SK-N-SH (cell line): ENCODE data around the gene ALDH3A2.

ENCODE experiments used
- EZH2phosphoT487 ChIP-seq: fragments of 200-600 bp; sonication (generic); IDR thresholded peaks from 2 replicates; pipeline ENCODE4 v1.6.1; 2017; ENCODE audit warnings: low read depth, mixed run types, mild to moderate bottlenecking, antibody characterized with exemption, moderate library complexity, borderline replicate concordance
- FOXM1 ChIP-seq: IDR thresholded peaks from 2 replicates; pipeline ENCODE4 v1.4.0; 2012; ENCODE audit warnings: low read depth, mild to moderate bottlenecking
- GATA2 ChIP-seq: sonication (generic); formaldehyde crosslinking; IDR thresholded peaks from 2 replicates; pipeline ENCODE4 v1.5.0; 2020; ENCODE audit warnings: mild to moderate bottlenecking, missing genetic modification reagents
- NRF1 ChIP-seq: IDR thresholded peaks from 2 replicates; pipeline ENCODE4 v1.6.1; 2012; ENCODE audit warnings: low read depth, mild to moderate bottlenecking, low read length
- POLR2AphosphoS5 ChIP-seq: IDR thresholded peaks from 2 replicates; pipeline ENCODE4 v1.6.1; 2012; ENCODE audit warnings: low read depth, low read length
- SIN3A ChIP-seq: IDR thresholded peaks from 2 replicates; pipeline ENCODE4 v1.6.1; 2012; ENCODE audit warnings: low read depth, mild to moderate bottlenecking, low read length, moderate library complexity, borderline replicate concordance
- TF ChIP-seq, protein P1 (sequence below): fragments of 200-600 bp; sonication (generic); IDR thresholded peaks from 2 replicates; pipeline ENCODE4 v1.6.1; 2017; ENCODE audit warnings: antibody characterized with exemption, mild to moderate bottlenecking, moderate library complexity
- TF ChIP-seq, protein P2 (sequence below): IDR thresholded peaks from 2 replicates; pipeline ENCODE4 v1.6.1; 2012; ENCODE audit warnings: mild to moderate bottlenecking, low read depth, low read length, moderate library complexity

DNA sequence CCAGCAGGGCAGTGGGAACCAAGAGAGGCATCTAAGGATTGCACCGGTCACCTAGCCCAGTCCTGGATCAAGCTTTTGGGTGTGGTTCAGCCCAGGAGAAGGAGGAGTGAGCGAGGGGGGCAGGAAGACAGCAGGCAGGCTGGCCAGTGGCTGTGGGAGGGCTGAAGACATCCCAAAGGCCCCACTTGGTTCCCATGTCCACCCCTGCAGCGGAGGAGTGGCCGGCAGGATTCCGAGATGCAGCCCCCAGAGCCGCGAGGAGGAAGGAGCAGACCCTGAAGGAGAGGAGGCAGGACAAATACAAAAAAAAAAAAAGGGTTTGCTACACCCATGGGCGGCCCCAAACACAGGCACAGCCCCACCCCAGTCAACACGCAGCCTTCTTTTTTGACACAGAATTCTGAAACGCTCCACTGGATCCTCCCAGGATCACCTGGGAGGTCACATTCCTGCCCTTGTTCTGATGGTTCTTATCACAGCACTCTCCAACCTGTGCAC is 68.9 kb downstream of the ALDH3A2 start:
- TF ChIP-seq, protein P1, sequence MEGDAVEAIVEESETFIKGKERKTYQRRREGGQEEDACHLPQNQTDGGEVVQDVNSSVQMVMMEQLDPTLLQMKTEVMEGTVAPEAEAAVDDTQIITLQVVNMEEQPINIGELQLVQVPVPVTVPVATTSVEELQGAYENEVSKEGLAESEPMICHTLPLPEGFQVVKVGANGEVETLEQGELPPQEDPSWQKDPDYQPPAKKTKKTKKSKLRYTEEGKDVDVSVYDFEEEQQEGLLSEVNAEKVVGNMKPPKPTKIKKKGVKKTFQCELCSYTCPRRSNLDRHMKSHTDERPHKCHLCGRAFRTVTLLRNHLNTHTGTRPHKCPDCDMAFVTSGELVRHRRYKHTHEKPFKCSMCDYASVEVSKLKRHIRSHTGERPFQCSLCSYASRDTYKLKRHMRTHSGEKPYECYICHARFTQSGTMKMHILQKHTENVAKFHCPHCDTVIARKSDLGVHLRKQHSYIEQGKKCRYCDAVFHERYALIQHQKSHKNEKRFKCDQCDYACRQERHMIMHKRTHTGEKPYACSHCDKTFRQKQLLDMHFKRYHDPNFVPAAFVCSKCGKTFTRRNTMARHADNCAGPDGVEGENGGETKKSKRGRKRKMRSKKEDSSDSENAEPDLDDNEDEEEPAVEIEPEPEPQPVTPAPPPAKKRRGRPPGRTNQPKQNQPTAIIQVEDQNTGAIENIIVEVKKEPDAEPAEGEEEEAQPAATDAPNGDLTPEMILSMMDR: no peak
- TF ChIP-seq GATA2 (CRISPR knock-in tag): no peak
- TF ChIP-seq POLR2AphosphoS5: no peak
- TF ChIP-seq SIN3A: no peak
- TF ChIP-seq NRF1: no peak
- TF ChIP-seq, protein P2, sequence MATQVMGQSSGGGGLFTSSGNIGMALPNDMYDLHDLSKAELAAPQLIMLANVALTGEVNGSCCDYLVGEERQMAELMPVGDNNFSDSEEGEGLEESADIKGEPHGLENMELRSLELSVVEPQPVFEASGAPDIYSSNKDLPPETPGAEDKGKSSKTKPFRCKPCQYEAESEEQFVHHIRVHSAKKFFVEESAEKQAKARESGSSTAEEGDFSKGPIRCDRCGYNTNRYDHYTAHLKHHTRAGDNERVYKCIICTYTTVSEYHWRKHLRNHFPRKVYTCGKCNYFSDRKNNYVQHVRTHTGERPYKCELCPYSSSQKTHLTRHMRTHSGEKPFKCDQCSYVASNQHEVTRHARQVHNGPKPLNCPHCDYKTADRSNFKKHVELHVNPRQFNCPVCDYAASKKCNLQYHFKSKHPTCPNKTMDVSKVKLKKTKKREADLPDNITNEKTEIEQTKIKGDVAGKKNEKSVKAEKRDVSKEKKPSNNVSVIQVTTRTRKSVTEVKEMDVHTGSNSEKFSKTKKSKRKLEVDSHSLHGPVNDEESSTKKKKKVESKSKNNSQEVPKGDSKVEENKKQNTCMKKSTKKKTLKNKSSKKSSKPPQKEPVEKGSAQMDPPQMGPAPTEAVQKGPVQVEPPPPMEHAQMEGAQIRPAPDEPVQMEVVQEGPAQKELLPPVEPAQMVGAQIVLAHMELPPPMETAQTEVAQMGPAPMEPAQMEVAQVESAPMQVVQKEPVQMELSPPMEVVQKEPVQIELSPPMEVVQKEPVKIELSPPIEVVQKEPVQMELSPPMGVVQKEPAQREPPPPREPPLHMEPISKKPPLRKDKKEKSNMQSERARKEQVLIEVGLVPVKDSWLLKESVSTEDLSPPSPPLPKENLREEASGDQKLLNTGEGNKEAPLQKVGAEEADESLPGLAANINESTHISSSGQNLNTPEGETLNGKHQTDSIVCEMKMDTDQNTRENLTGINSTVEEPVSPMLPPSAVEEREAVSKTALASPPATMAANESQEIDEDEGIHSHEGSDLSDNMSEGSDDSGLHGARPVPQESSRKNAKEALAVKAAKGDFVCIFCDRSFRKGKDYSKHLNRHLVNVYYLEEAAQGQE: no peak
- no peak for TF ChIP-seq FOXM1
- TF ChIP-seq EZH2phosphoT487: no peak
